Neuronal stem cell (in vitro differentiated cells): ENCODE measurements around the gene PFKFB3. TPM values are rescaled to one million over a fixed set of nuclear protein-coding genes. Genes with fewer than 3 reads are reported as not detected.

ENCODE experiments used
- DNase-seq: peaks from one replicate; pipeline ENCODE4 v3.0.0-alpha.2; 2013; ENCODE audit warnings: low spot score
- H2AFZ ChIP-seq: one replicate; pipeline ENCODE4 v1.6.1; 2013; ENCODE audit warnings: mild to moderate bottlenecking, low read length, inconsistent platforms
- H2AK5ac ChIP-seq: 2 replicates; pipeline ENCODE4 v1.6.1; 2013; ENCODE audit warnings: low read depth, mild to moderate bottlenecking, inconsistent platforms, low read length, moderate library complexity, mixed read lengths
- H2BK120ac ChIP-seq: 2 replicates; pipeline ENCODE4 v1.6.1; 2013; ENCODE audit warnings: low read depth, mild to moderate bottlenecking, inconsistent platforms, low read length, moderate library complexity, mixed read lengths
- H2BK12ac ChIP-seq: one replicate; pipeline ENCODE4 v1.6.1; 2013; ENCODE audit warnings: low read length, inconsistent platforms
- H2BK15ac ChIP-seq: 2 replicates; pipeline ENCODE4 v1.6.1; 2013; ENCODE audit warnings: mild to moderate bottlenecking, low read length, inconsistent platforms, mixed read lengths
- H2BK5ac ChIP-seq: one replicate; pipeline ENCODE4 v1.6.1; 2013; ENCODE audit warnings: inconsistent platforms, mild to moderate bottlenecking, low read length, moderate library complexity
- H3K14ac ChIP-seq: one replicate; pipeline ENCODE4 v1.6.1; 2013; ENCODE audit warnings: low read length, inconsistent platforms
- H3K18ac ChIP-seq: 2 replicates; pipeline ENCODE4 v1.6.1; 2013; ENCODE audit warnings: low read length, inconsistent platforms
- H3K23ac ChIP-seq: 2 replicates; pipeline ENCODE4 v1.6.1; 2013; ENCODE audit warnings: low read depth, mild to moderate bottlenecking, mixed read lengths, low read length, inconsistent platforms; ENCODE audit not compliant: poor library complexity
- H3K27ac ChIP-seq: replicated peaks from 3 replicates; pipeline ENCODE4 v1.5.1; 2013; ENCODE audit warnings: low read length, inconsistent platforms
- H3K27me3 ChIP-seq, 3 experiments: 2 replicates each; pipeline ENCODE4 v1.6.1; 2013; ENCODE audit warnings: low read length in 3 of 3, mild to moderate bottlenecking in 2 of 3, inconsistent platforms in 1 of 3, low read depth in 1 of 3, mixed read lengths in 1 of 3, moderate library complexity in 1 of 3; ENCODE audit not compliant: control insufficient read depth in 3 of 3, insufficient read depth in 3 of 3
- H3K36me3 ChIP-seq, 2 donors: replicated peaks in 1 of 2; 2 replicates each; pipeline ENCODE4 v1.6.1; 2013; ENCODE audit warnings: low read length in 2 of 2; ENCODE audit not compliant: control insufficient read depth in 2 of 2, insufficient read depth in 2 of 2
- H3K4ac ChIP-seq: 2 replicates; pipeline ENCODE4 v1.6.1; 2013; ENCODE audit warnings: inconsistent platforms, mild to moderate bottlenecking, low read length, moderate library complexity
- H3K4me1 ChIP-seq, 2 donors: 1 replicate in 1 of 2; 2 replicates in 1 of 2; pipeline ENCODE4 v1.6.1; 2013; ENCODE audit warnings: low read length in 2 of 2, low read depth in 1 of 2; ENCODE audit not compliant: control insufficient read depth in 2 of 2, insufficient read depth in 1 of 2
- H3K4me2 ChIP-seq: one replicate; pipeline ENCODE4 v1.6.1; 2013; ENCODE audit warnings: mild to moderate bottlenecking, low read length, inconsistent platforms; ENCODE audit not compliant: insufficient read depth, poor library complexity, severe bottlenecking
- H3K4me3 ChIP-seq, 2 donors: 2 replicates each; pipeline ENCODE4 v1.5.1; 2013; ENCODE audit warnings: low read length in 2 of 2, mild to moderate bottlenecking in 2 of 2, inconsistent platforms in 1 of 2, moderate library complexity in 1 of 2
- H3K79me1 ChIP-seq: one replicate; pipeline ENCODE4 v1.6.1; 2013; ENCODE audit warnings: low read depth, mild to moderate bottlenecking, inconsistent platforms, low read length, moderate library complexity
- H3K9ac ChIP-seq: one replicate; pipeline ENCODE4 v1.6.1; 2013; ENCODE audit warnings: mild to moderate bottlenecking, low read depth, low read length, inconsistent platforms; ENCODE audit not compliant: poor library complexity
- H3K9me3 ChIP-seq, 2 donors: replicated peaks in 1 of 2; 2 replicates each; pipeline versions ENCODE3 to v1.6.1; 2013; ENCODE audit warnings: low read length in 2 of 2, mild to moderate bottlenecking in 2 of 2, inconsistent platforms in 1 of 2, low read depth in 1 of 2, mixed read lengths in 1 of 2, moderate library complexity in 1 of 2; ENCODE audit not compliant: control insufficient read depth in 2 of 2, insufficient read depth in 1 of 2
- H4K8ac ChIP-seq: one replicate; pipeline ENCODE4 v1.6.1; 2013; ENCODE audit warnings: low read depth, mild to moderate bottlenecking, inconsistent platforms, low read length, moderate library complexity
- H4K91ac ChIP-seq: one replicate; pipeline ENCODE4 v1.6.1; 2013; ENCODE audit warnings: low read length, low read depth, mild to moderate bottlenecking, inconsistent platforms; ENCODE audit not compliant: poor library complexity
- WGBS, 2 donors: extraction: QIAGEN DNeasy Blood & Tissue Kit; methylation state at CpG; one replicate each; pipeline ENCODE4 v1.1.7; 2013; ENCODE audit warnings: missing lambda C conversion rate in 2 of 2, mixed read lengths in 1 of 2; ENCODE audit not compliant: insufficient read length in 2 of 2, insufficient replicate concordance in 1 of 2; ENCODE audit errors: extremely low coverage in 2 of 2; 5-methylcytosine and 5-hydroxymethylcytosine counted together
- polyA plus RNA-seq, 2 experiments: library from polyadenylated mRNA; stranded (reverse); fragments of 200-250 nt; gene quantifications; one replicate each; pipeline ENCODE4 v1.2.3, GENCODE V29; 2013

The PFKFB3 gene
- 11.4 TPM for polyA plus RNA-seq (2013, experiment 1 of 2)
- polyA plus RNA-seq (2013, experiment 2 of 2) = 11.8 TPM

GRCh38 chr10:6202684-6203330 is at the start of gene PFKFB3:
PFKFB3 (plus strand) TSS chr10:6202932; CDS start chr10:6203261, 329 bp downstream.
- peak; percentile 97 for DNase-seq
- Histone ChIP-seq H2AK5ac (peak within 1 kb of the TSS; percentile 95), H2BK12ac (peak within 1 kb of the TSS; percentile 84), H2BK5ac (peak within 1 kb of the TSS; percentile 98), H3K23ac (peak within 1 kb of the TSS; percentile 100), H3K27me3 (peaks cover 3 to 32% (median 5%) of the 10 kb centered on the region in 3 experiments), H3K4me2 (peak within 1 kb of the TSS; percentile 97), H3K9ac (peak within 1 kb of the TSS; percentile 96), H3K4ac (peak within 1 kb of the TSS; percentile 89), H3K14ac (peak within 1 kb of the TSS; percentile 89), H3K27ac (peak within 1 kb of the TSS; percentile 97), H3K4me3 (peak within 1 kb of the TSS; percentile 90 to 96), H4K8ac (peak within 1 kb of the TSS; percentile 65), H2BK15ac (peak within 1 kb of the TSS; percentile 94), H3K79me1 (peaks cover 5% of the 10 kb centered on the region), H3K36me3 (peaks cover 0 to 7% of the 10 kb centered on the region in 2 donors), H2AFZ (peak within 1 kb of the TSS; percentile 100), H3K4me1 (peaks cover 20 to 21% of the 10 kb centered on the region in 2 donors), H4K91ac (peak within 1 kb of the TSS; percentile 1), H3K18ac (peak within 1 kb of the TSS; percentile 99), H2BK120ac (peak within 1 kb of the TSS; percentile 61), H3K9me3 (no peaks in the 10 kb centered on the region)
- no CpG with 5 or more reads among the region's 75 CpGs for WGBS, 2 donors

DNA sequence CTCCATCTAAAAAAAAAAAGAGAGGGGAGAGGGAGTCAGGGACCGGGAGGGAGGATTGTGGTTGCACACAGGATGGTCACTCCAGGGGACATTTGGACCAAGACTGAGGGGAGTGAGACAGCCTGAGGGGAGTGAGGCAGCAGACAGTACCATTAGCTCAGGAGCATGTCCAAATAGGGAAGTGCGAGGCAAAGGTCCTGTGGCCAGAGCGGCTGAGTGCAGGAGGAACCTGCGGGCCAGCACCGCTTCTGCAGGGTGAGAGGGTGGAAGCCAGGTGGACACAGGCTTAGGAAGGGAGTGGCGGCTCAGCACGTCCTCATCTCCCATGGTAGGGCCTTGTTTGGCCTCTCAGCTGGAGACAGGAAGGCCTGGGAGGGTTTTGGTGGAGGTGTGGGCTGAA is 48.9 kb upstream of the PFKFB3 start:
- peak overlapping the region; percentile 24 for H3K9ac ChIP-seq
- no peak overlapping the region for H2BK12ac ChIP-seq
- H3K79me1 ChIP-seq = peaks cover 4% of the 10 kb centered on the region
- H2BK15ac ChIP-seq = no peak overlapping the region
- H2BK120ac ChIP-seq = no peak overlapping the region
- no peak overlapping the region for H3K4me2 ChIP-seq
- no peak overlapping the region for H2BK5ac ChIP-seq
- H3K36me3 ChIP-seq = peaks cover 0 to 2% of the 10 kb centered on the region in 2 donors
- no peak overlapping the region for H2AFZ ChIP-seq
- DNase-seq = no peak
- H4K91ac ChIP-seq = no peak overlapping the region
- H4K8ac ChIP-seq = no peak overlapping the region
- no peak overlapping the region for H3K4me3 ChIP-seq
- peak overlapping the region; percentile 76 for H3K18ac ChIP-seq
- WGBS, 2 donors = no CpG with 5 or more reads among the region's 7 CpGs
- peaks cover 0 to 5% of the 10 kb centered on the region in 2 donors for H3K4me1 ChIP-seq
- H3K23ac ChIP-seq = no peak overlapping the region
- H3K14ac ChIP-seq = no peak overlapping the region
- no peaks in the 10 kb centered on the region for H3K27me3 ChIP-seq
- H3K4ac ChIP-seq = no peak overlapping the region
- no peak overlapping the region for H2AK5ac ChIP-seq
- peaks cover 0 to 4% of the 10 kb centered on the region in 2 donors for H3K9me3 ChIP-seq
- no peak overlapping the region for H3K27ac ChIP-seq

DNA sequence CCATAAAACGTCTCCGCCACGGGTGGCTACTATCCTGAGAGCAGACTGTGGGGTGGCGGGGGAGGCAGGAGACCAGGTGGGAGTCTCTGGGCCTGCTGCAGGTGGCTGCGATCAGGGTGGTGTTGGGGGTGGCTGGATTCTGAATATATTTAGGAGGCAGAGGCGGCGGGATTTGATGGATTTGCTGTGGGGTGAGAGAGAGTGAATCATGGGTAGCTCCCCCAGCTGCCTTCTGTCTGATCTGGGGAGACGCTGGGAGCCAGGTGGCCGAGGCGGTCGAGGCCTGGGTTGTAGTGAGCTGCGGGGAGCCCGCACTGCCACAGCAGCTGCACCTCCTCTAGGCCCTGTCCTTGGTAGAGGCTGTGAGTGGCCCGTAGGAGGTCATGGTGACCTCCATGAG is 48.2 kb upstream of the PFKFB3 start:
- Histone ChIP-seq H3K36me3 (peaks cover 0 to 2% of the 10 kb centered on the region in 2 donors), H3K27me3 (no peaks in the 10 kb centered on the region), H2BK5ac (no peak overlapping the region), H2BK120ac (no peak overlapping the region), H2BK15ac (no peak overlapping the region), H3K9me3 (peaks cover 0 to 4% of the 10 kb centered on the region in 2 donors), H3K4me3 (no peak overlapping the region), H3K18ac (no peak overlapping the region), H4K91ac (no peak overlapping the region), H3K9ac (no peak overlapping the region), H2BK12ac (no peak overlapping the region), H3K4me2 (no peak overlapping the region), H2AK5ac (no peak overlapping the region), H3K4me1 (peaks cover 0 to 5% of the 10 kb centered on the region in 2 donors), H3K14ac (no peak overlapping the region), H2AFZ (no peak overlapping the region), H4K8ac (no peak overlapping the region), H3K23ac (no peak overlapping the region), H3K4ac (no peak overlapping the region), H3K79me1 (peaks cover 4% of the 10 kb centered on the region), H3K27ac (no peak overlapping the region)
- no peak for DNase-seq
- no CpG with 5 or more reads among the region's 14 CpGs for WGBS, 2 donors

- H3K27ac ChIP-seq = no peak overlapping the region
- H3K4me3 ChIP-seq = no peak overlapping the region
- no peak for DNase-seq
- no peak overlapping the region for H2BK5ac ChIP-seq
- peaks cover 0 to 4% of the 10 kb centered on the region in 2 donors for H3K4me1 ChIP-seq
- no peak overlapping the region for H3K14ac ChIP-seq
- no peak overlapping the region for H2BK120ac ChIP-seq
- no peak overlapping the region for H2AK5ac ChIP-seq
- no peak overlapping the region for H2BK15ac ChIP-seq
- H3K9me3 ChIP-seq = peaks cover 0 to 4% of the 10 kb centered on the region in 2 donors
- WGBS, 2 donors = no CpG with 5 or more reads among the region's 7 CpGs
- no peak overlapping the region for H4K91ac ChIP-seq
- H3K9ac ChIP-seq = no peak overlapping the region
- no peak overlapping the region for H3K4me2 ChIP-seq
- no peak overlapping the region for H4K8ac ChIP-seq
- no peak overlapping the region for H3K23ac ChIP-seq
- peaks cover 4% of the 10 kb centered on the region for H3K79me1 ChIP-seq
- peaks cover 0 to under 1% of the 10 kb centered on the region in 2 donors for H3K36me3 ChIP-seq
- H2BK12ac ChIP-seq = no peak overlapping the region
- no peak overlapping the region for H3K4ac ChIP-seq
- H3K27me3 ChIP-seq = no peaks in the 10 kb centered on the region
- no peak overlapping the region for H2AFZ ChIP-seq
- H3K18ac ChIP-seq = no peak overlapping the region
Measured at GRCh38 chr10:6158276-6158675, 44.5 kb upstream of the PFKFB3 start.
